BE2C (cell line): Measurements from ENCODE around the gene APLP2.

Experiments used
- DNase-seq: peaks from one replicate; pipeline ENCODE4 v3.0.0-alpha.2; 2020
- H3K27me3 ChIP-seq: fragments of 250-450 bp; sonication (Bioruptor Pico); 2 replicates; pipeline ENCODE4 v1.5.1; 2020; ENCODE audit warnings: mild to moderate bottlenecking
- H3K36me3 ChIP-seq: fragments of 250-450 bp; sonication (Bioruptor Pico); 2 replicates; pipeline ENCODE4 v1.5.1; 2020; ENCODE audit warnings: mild to moderate bottlenecking
- H3K4me1 ChIP-seq: fragments of 250-450 bp; sonication (Bioruptor Pico); 2 replicates; pipeline ENCODE4 v1.5.1; 2020
- H3K4me3 ChIP-seq: 2 replicates; pipeline ENCODE4 v1.5.1; 2011; ENCODE audit warnings: low read depth, low read length
- H3K9me3 ChIP-seq: fragments of 250-450 bp; sonication (Bioruptor Pico); 2 replicates; pipeline ENCODE4 v1.5.1; 2020
- CTCF ChIP-seq: IDR thresholded peaks from 2 replicates; pipeline ENCODE4 v1.5.1; 2012; ENCODE audit warnings: mild to moderate bottlenecking, low read depth, low read length

Gene APLP2

GRCh38 chr11:130163346-130164220 is 93.9 kb downstream of the APLP2 start:
- H3K36me3 ChIP-seq, result no peaks in the 10 kb centered on the region
- peak overlapping the region; percentile 56 for H3K4me3 ChIP-seq
- peak; percentile 42 for TF ChIP-seq CTCF
- H3K9me3 ChIP-seq, result no peaks in the 10 kb centered on the region
- no peaks in the 10 kb centered on the region for H3K27me3 ChIP-seq
- DNase-seq, result no peak
- peaks cover 3% of the 10 kb centered on the region; the same call in 1 of the 2 replicates for H3K4me1 ChIP-seq

DNA sequence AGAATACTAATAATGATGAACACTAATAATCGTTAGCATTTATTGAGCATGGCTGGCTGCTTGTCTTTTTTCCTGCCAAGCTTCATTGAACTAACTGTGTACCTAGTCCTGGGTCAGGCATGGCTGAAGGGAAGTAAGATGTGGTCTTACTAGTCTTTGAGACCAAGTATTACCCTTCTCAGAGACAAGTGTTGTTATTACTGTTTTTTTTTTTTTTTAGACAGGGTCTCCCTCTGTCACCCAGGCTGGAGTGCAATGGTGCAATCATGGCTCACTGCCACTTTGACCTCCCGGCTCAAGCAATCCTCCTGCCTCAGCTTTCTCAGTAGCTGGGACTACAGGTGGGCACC is 94.5 kb downstream of the APLP2 start:
- Histone ChIP-seq H3K36me3 (no peaks in the 10 kb centered on the region), H3K4me3 (peak overlapping the region; percentile 56; the same call in 1 of the 2 replicates), H3K27me3 (no peaks in the 10 kb centered on the region), H3K4me1 (peaks cover 3% of the 10 kb centered on the region; the same call in 1 of the 2 replicates), H3K9me3 (no peaks in the 10 kb centered on the region)
- TF ChIP-seq CTCF, result no peak
- DNase-seq, result no peak

- Histone ChIP-seq H3K4me3 (no peak overlapping the region), H3K27me3 (no peaks in the 10 kb centered on the region)
- no peak for TF ChIP-seq CTCF
These were observed 96.1 kb downstream of the APLP2 start for GRCh38 chr11:130165601-130166456.

GRCh38 chr11:130166457-130166784 is 96.7 kb downstream of the APLP2 start:
- TF ChIP-seq CTCF, result no peak
- no peaks in the 10 kb centered on the region for H3K36me3 ChIP-seq
- peak; percentile 67 for DNase-seq
- no peaks in the 10 kb centered on the region for H3K9me3 ChIP-seq
- no peaks in the 10 kb centered on the region for H3K27me3 ChIP-seq
- peaks cover 3% of the 10 kb centered on the region; the same call in 1 of the 2 replicates for H3K4me1 ChIP-seq
- H3K4me3 ChIP-seq, result no peak overlapping the region

More at GRCh38 chr11:130165601-130166456, 96.1 kb downstream of the APLP2 start:
- H3K9me3 ChIP-seq, result no peaks in the 10 kb centered on the region
- H3K36me3 ChIP-seq, result no peaks in the 10 kb centered on the region
- peaks cover 3% of the 10 kb centered on the region; the same call in 1 of the 2 replicates for H3K4me1 ChIP-seq
- DNase-seq, result no peak

DNA sequence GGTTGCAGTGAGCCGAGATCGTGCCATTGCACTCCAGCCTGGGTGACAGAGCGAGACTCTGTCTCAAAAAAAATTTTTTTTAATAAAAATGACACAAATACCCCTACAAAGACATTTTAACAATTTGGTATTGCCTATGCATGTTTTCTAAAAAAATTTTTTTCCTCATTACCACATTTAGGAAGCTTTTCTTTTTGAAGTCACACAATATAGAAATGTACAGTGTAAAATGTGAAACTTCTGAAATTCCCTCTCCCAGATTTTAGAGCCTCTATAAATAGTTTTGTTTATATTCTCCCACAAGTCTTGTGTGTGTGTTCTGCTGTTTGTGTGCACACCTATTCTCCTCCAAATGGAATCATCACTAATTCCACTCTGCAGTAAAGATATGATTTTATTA is 97.5 kb downstream of the APLP2 start:
- DNase-seq, result no peak
- H3K4me1 ChIP-seq, result peaks cover 3% of the 10 kb centered on the region; the same call in 1 of the 2 replicates
- H3K9me3 ChIP-seq, result no peaks in the 10 kb centered on the region
- no peaks in the 10 kb centered on the region for H3K27me3 ChIP-seq
- no peak overlapping the region for H3K4me3 ChIP-seq
- TF ChIP-seq CTCF, result no peak
- no peaks in the 10 kb centered on the region for H3K36me3 ChIP-seq

GRCh38 chr11:130168105-130168504 is 98.4 kb downstream of the APLP2 start:
- H3K4me3 ChIP-seq, result no peak overlapping the region
- H3K27me3 ChIP-seq, result no peaks in the 10 kb centered on the region
- H3K4me1 ChIP-seq, result peaks cover 3% of the 10 kb centered on the region; the same call in 1 of the 2 replicates
- H3K36me3 ChIP-seq, result no peaks in the 10 kb centered on the region
- DNase-seq, result no peak
- TF ChIP-seq CTCF, result no peak
- no peaks in the 10 kb centered on the region for H3K9me3 ChIP-seq
